Fibroblast of mammary gland (primary cell): ENCODE data around the gene SYMPK.
"Not testable (repeated sequence)": the region's sequence is repeated elsewhere in the genome, so short reads cannot be mapped to it uniquely, and the experiment has no call there.

Experiments used
- DNase-seq: peaks from one replicate; pipeline ENCODE4 v3.0.0-alpha.2; 2010; ENCODE audit warnings: low read depth
- H3K4me3 ChIP-seq: 2 replicates; pipeline ENCODE4 v1.5.1; 2011; ENCODE audit warnings: low read depth, mild to moderate bottlenecking, low read length, moderate library complexity; ENCODE audit not compliant: control insufficient read depth
- CTCF ChIP-seq: conservative IDR thresholded peaks from 2 replicates; pipeline ENCODE4 v1.5.1; 2011; ENCODE audit warnings: low read depth, low read length, inconsistent platforms; ENCODE audit not compliant: control insufficient read depth, insufficient read depth

Gene SYMPK

GRCh38 chr19:45901912-45902650 is 39.1 kb upstream of the SYMPK start, which contains the start of gene MYPOP:
TSS of gene MYPOP (minus strand) at chr19:45902613. CDS start at chr19:45901773, 840 bp downstream.
- TF ChIP-seq CTCF: no peak
- H3K4me3 ChIP-seq: peak within 1 kb of the TSS; percentile 88
- DNase-seq: no peak

GRCh38 chr19:45901432-45901911 is 38.5 kb upstream of the SYMPK start:
- TF ChIP-seq CTCF: no peak
- DNase-seq: peak; percentile 44
- peak overlapping the region; percentile 88 for H3K4me3 ChIP-seq

- peak overlapping the region; percentile 43 for H3K4me3 ChIP-seq
- TF ChIP-seq CTCF: no peak
- DNase-seq: no peak
Measured at GRCh38 chr19:45900738-45901431, 37.9 kb upstream of the SYMPK start.

- H3K4me3 ChIP-seq: no peak overlapping the region
- no peak for DNase-seq
- no peak for TF ChIP-seq CTCF
Measured at GRCh38 chr19:45899919-45900589, 37.1 kb upstream of the SYMPK start.

- no peak overlapping the region for H3K4me3 ChIP-seq
- DNase-seq: no peak
- no peak for TF ChIP-seq CTCF
Measured at GRCh38 chr19:45899253-45899652, 36.3 kb upstream of the SYMPK start.

- no peak for TF ChIP-seq CTCF
- H3K4me3 ChIP-seq: no peak overlapping the region
- no peak for DNase-seq
Measured at GRCh38 chr19:45897261-45897812, 34.4 kb upstream of the SYMPK start.

- not testable (repeated sequence) for H3K4me3 ChIP-seq, DNase-seq
Measured at GRCh38 chr19:45895983-45896599, 33.1 kb upstream of the SYMPK start.
